Measurements from ENCODE around the gene NCF4.

- TF ChIP-seq CTCF (conservative IDR thresholded peaks at IDR 0.05) = no peak
- no peak for TF ChIP-seq ZFX (IDR thresholded peaks at IDR 0.05)
Observed at GRCh38 chr22:36894266-36894665, 33.5 kb downstream of the NCF4 start.

Data from C4-2B (cell line).